GM19035 (cell line): ENCODE data around the gene ANKRD11.
A peak's percentile ranks its signal among the peaks of the same experiment; 100 is the strongest.

Source experiments
- ATAC-seq: cut with Tn5 transposase; IDR thresholded peaks from one replicate; pipeline ENCODE4 v1.9.1; 2021; ENCODE audit not compliant: unreplicated experiment

ANKRD11 gene

GRCh38 chr16:89507214-89507833 lies 17.0 kb upstream of the ANKRD11 start:
- ATAC-seq: no peak

GRCh38 chr16:89506791-89507191 lies 16.4 kb upstream of the ANKRD11 start:
- no peak for ATAC-seq

- no peak for ATAC-seq
Observed at GRCh38 chr16:89506113-89506504, 15.7 kb upstream of the ANKRD11 start.

- ATAC-seq: peak; percentile 35
Observed at GRCh38 chr16:89505204-89506112, 15.1 kb upstream of the ANKRD11 start.

- no peak for ATAC-seq
Observed at GRCh38 chr16:89504091-89504490, 13.7 kb upstream of the ANKRD11 start.

- ATAC-seq: no peak
Observed at GRCh38 chr16:89502081-89502843, 11.9 kb upstream of the ANKRD11 start.

- ATAC-seq: no peak
Observed at GRCh38 chr16:89499767-89500166, 9.4 kb upstream of the ANKRD11 start.

- no peak for ATAC-seq
Observed at GRCh38 chr16:89498839-89499238, 8.5 kb upstream of the ANKRD11 start.

- ATAC-seq: no peak
Observed at GRCh38 chr16:89495121-89495520, 4.8 kb upstream of the ANKRD11 start.

GRCh38 chr16:89493776-89494175 lies 3.4 kb upstream of the ANKRD11 start:
- no peak for ATAC-seq

- no peak for ATAC-seq
Observed at GRCh38 chr16:89491974-89492687, 1.8 kb upstream of the ANKRD11 start.

- no peak for ATAC-seq
Observed at GRCh38 chr16:89491238-89491869, 993 bp upstream of the ANKRD11 start.

- no peak for ATAC-seq
Observed at GRCh38 chr16:89489898-89490438, 393 bp downstream of the ANKRD11 start.

- ATAC-seq: peak; percentile 22
Observed at GRCh38 chr16:89489040-89489897, 1.1 kb downstream of the ANKRD11 start.

- ATAC-seq: no peak
Observed at GRCh38 chr16:89485701-89486246, 4.6 kb downstream of the ANKRD11 start.

- no peak for ATAC-seq
Observed at GRCh38 chr16:89484923-89485679, 5.3 kb downstream of the ANKRD11 start.

GRCh38 chr16:89484041-89484501 lies 6.3 kb downstream of the ANKRD11 start:
- ATAC-seq: no peak

GRCh38 chr16:89482817-89483205 lies 7.5 kb downstream of the ANKRD11 start:
- no peak for ATAC-seq
